ENCODE results near the gene TMF1. TPM values are rescaled to one million over a fixed set of nuclear protein-coding genes. Genes with fewer than 3 reads are reported as not detected.

TMF1 gene
- total and polyA plus RNA-seq, 2 of the 8 experiments (the other 6 are each of a cell fraction or from before 2014, with no cell fraction given), result 1.4 to 18.3 TPM

DNA sequence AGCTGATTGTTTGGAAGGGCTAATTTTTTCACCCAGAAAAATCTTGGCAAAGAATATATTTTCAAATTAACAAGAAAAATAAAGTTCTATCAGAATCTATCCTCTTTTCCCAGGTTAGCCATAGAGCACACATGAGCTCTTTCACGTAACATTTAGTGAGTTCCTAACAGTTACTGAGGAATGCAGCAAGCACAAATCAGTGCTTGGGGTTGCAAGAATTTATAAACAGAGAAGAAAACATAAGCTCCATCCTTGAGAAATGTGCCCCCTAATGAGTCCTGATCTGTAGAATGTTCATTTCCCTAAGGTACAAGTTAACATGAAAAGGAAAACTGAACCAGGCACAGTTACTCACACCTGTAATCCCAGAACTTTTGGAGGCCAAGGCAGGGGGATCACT lies 52.5 kb downstream of the TMF1 start (continued):
- TF ChIP-seq CHD7 (IDR thresholded peaks at IDR 0.05; ENCODE audit: insufficient replicate concordance, low read length), result no peak
- no peak for TF ChIP-seq SIN3A (conservative IDR thresholded peaks at IDR 0.05 in 1 of 2, IDR thresholded peaks at IDR 0.05 in 1 of 2; ENCODE audit: low read depth in 1 of 2, low read length in 2 of 2)
- no peak for TF ChIP-seq TBP (IDR thresholded peaks at IDR 0.05; ENCODE audit: low read depth, low read length)
- TF ChIP-seq SP1 (IDR thresholded peaks at IDR 0.05; ENCODE audit: low read depth, low read length), result no peak

Measured in H1 (cell line).